Mucosa of stomach (tissue), 1 donor: ENCODE data around the gene CA12.

Experiments
- H3K27me3 ChIP-seq: one replicate; pipeline ENCODE4 v1.7.0; 2013; ENCODE audit warnings: mild to moderate bottlenecking, low read length; ENCODE audit not compliant: control insufficient read depth, insufficient read depth
- H3K36me3 ChIP-seq: one replicate; pipeline ENCODE4 v1.7.0; 2013; ENCODE audit warnings: low read length; ENCODE audit not compliant: control insufficient read depth, insufficient read depth
- H3K4me1 ChIP-seq: one replicate; pipeline ENCODE4 v1.7.0; 2013; ENCODE audit warnings: mild to moderate bottlenecking, low read length; ENCODE audit not compliant: control insufficient read depth, insufficient read depth
- H3K4me3 ChIP-seq: one replicate; pipeline ENCODE4 v1.7.0; 2013; ENCODE audit warnings: low read length
- H3K9ac ChIP-seq: one replicate; pipeline ENCODE4 v1.7.0; 2013; ENCODE audit warnings: mild to moderate bottlenecking, low read length, moderate library complexity
- H3K9me3 ChIP-seq: one replicate; pipeline ENCODE4 v1.7.0; 2013; ENCODE audit warnings: mild to moderate bottlenecking, low read length, moderate library complexity; ENCODE audit not compliant: control insufficient read depth
- donor health status: Pancreatic carcinoma.

Gene CA12

DNA sequence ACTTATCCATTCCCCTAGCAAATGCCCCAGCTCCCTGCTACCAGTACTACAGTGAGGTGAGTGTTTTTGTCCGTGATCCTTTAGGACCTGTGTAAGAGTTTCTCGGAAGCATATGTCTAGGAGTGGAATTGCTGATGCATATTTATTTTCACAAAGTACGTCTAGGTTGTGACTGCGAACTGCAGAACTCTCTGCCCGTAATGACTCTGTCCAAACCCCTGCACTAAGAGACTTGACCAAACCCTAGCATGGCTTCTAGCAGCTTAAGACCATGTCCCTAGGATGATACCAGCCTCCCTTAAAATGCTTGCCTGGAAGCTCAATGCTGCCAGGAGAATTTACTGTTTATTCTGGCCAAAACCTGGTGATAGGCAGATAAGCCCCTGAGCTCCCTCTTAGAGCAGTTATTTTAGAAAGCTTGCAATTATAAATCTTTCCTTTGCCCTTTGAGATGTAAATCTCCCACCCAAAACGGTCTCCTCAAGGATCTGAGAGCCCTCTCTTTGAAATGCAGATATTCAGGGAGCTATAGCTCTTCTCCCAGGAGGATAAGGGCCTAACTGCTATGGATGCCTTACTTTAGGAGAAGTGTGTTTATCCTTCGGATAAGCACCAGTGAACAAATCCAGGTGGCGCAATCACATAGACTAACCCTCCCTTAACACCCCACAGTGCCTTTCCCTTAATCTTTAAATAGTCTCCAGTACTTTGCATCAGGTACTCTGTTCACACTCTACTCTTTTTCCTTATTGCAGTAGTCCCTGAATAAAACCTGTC, 14.7 kb upstream of the CA12 start:
- no peak overlapping the region for H3K9ac ChIP-seq
- no peaks in the 10 kb centered on the region for H3K4me1 ChIP-seq
- H3K27me3 ChIP-seq, result no peaks in the 10 kb centered on the region
- no peaks in the 10 kb centered on the region for H3K36me3 ChIP-seq
- H3K9me3 ChIP-seq, result no peaks in the 10 kb centered on the region
- H3K4me3 ChIP-seq, result no peak overlapping the region

DNA sequence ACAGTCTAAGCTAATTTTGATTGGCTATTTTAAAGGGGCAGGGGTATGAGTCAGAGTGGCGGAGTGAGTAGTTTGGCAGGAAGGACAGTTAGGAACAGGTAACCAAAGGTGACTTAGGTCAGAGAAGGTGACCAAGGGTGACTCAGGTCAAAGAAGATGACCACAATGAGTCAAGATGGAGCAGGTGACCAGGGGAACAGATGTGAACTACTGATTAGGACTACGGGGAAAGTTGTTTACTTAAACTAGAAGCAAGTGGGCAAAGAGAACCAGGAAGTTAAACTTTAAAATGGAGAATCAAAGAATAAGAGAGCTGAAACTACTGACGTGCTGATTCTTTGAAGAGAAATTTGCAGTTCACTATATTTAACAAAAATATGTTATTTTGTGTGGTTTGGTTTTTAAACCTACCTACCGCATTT, 14.1 kb upstream of the CA12 start:
- Histone ChIP-seq H3K27me3 (no peaks in the 10 kb centered on the region), H3K36me3 (no peaks in the 10 kb centered on the region), H3K4me3 (no peak overlapping the region), H3K9ac (no peak overlapping the region), H3K9me3 (no peaks in the 10 kb centered on the region), H3K4me1 (no peaks in the 10 kb centered on the region)

DNA sequence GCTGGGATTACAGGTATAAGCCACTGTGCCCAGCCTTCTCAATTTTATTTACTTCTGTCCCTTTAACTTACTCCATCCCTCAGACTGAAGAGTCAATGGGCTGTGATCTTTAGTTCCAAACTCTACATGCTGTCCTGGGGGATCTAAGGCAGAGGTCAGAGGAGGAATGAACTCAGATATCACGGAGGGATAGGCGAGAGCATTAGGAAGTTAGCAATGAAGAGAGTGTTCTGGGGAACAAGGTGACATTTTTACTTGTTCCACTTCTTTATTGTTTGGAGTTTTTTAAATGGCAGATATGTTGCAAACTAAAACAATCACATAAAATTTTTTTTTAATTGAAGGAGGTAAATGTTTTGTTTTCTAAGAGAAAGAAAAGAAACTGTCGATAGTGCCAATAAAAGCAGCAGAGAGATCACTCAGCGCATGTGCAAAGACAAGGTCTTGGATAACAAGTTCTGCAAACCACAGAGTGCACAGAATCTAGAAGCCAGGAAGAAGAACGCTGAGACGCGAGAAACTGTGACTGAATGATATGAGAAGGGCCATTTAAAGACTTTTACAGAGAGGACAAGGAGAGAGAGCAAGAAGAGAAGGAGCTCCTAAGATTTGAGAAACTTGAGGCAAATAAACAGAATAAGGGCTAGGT, 10.8 kb upstream of the CA12 start:
- Histone ChIP-seq H3K4me3 (no peak overlapping the region), H3K9me3 (no peaks in the 10 kb centered on the region), H3K27me3 (no peaks in the 10 kb centered on the region), H3K4me1 (peaks cover 7% of the 10 kb centered on the region), H3K36me3 (no peaks in the 10 kb centered on the region), H3K9ac (no peak overlapping the region)

DNA sequence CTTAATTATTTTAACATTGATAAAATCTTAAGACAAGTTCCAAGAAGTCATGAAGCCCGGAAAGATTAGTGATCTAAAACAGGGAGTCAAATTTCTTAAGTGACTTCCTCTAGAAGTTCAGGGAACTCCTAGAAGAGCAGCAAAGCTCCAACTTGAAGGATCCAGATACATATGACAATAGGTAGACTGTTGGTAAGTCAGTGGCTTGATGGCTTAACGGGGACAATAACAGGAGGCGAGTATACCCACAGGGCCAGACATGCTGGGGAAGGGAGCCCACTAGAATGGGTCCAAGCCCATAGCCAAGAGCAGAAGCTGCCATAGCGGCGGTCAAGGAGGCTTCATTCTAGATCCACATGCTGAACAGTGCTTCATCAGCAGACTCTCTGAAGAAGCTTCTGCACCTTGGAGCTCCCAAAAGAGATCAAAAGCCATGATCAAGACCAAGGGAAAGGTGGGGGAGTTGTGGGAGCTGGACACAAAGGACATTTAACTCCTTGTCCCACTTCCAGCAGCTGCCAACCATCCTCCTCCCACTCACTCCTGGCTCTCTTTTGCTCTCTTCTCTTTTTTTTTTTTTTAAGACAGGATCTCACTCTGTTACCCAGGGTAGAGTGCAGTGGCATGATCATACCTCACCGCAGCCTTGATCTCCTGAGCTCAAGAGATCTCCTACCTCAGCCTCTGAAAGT, 10.2 kb upstream of the CA12 start:
- H3K9me3 ChIP-seq, result no peaks in the 10 kb centered on the region
- H3K4me1 ChIP-seq, result peaks cover 7% of the 10 kb centered on the region
- H3K4me3 ChIP-seq, result no peak overlapping the region
- no peaks in the 10 kb centered on the region for H3K36me3 ChIP-seq
- H3K9ac ChIP-seq, result no peak overlapping the region
- H3K27me3 ChIP-seq, result no peaks in the 10 kb centered on the region

DNA sequence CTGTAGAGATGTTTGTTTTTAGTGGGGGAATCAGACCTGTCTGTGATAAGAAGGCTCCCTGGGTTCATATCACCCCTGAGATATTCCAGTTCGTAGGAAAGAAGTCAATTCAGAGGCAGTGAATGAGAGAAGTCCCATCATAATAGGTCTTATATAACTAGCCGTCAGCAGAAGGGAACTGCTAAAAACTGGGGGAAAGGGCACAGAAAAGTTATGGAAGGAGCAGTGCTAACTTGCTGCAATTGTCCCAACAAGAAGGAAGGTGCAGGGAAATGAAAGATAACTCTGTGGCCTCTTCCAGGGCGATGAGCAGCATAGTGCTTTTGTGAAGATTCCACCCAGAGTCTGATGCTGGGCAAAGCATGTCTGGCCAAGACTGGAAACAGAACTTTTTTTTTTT, 9.0 kb upstream of the CA12 start:
- H3K4me3 ChIP-seq, result no peak overlapping the region

DNA sequence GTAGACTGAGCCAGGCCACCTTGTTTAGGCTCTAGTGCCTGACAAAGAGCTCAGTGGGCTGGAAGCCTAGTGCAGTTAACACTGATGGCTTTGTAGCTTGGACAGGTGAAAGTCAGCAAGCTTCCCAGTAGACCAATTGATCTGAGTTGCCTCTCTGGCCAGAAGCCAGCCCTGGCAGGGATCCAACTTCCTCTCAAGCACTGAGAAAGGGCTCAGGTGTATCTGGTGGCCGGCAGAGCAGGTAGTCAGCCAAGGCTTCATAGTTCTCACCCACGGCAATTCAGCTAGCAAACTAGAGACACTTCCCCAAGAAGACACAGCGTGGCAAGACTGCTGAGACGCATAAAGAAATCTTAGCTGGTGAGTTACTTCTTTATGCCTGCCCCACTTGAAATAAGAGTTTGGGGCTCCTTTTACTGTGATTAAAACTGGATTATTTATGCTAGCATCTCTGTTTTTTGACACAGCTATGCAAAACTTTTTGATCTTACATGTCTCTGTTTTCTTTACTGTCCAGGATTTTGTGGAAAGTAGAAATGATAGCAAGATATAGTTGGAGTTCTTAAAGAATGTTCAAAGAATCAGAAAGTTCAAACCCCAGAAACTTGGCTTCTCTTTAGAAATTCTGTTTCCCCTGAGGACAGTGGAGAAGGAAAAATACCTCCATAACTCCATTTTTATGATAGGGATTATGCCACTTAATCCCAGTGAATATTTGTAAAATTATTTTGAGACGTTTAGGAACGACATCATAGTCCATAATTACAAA, 8.4 kb upstream of the CA12 start:
- no peak overlapping the region for H3K4me3 ChIP-seq
- no peaks in the 10 kb centered on the region for H3K9me3 ChIP-seq
- peaks cover 7% of the 10 kb centered on the region for H3K4me1 ChIP-seq
- H3K9ac ChIP-seq, result no peak overlapping the region
- H3K36me3 ChIP-seq, result no peaks in the 10 kb centered on the region
- H3K27me3 ChIP-seq, result no peaks in the 10 kb centered on the region

More for the DNA sequence above, 9.0 kb upstream of the CA12 start:
- no peaks in the 10 kb centered on the region for H3K27me3 ChIP-seq
- peaks cover 7% of the 10 kb centered on the region for H3K4me1 ChIP-seq
- no peak overlapping the region for H3K9ac ChIP-seq
- H3K9me3 ChIP-seq, result no peaks in the 10 kb centered on the region
- no peaks in the 10 kb centered on the region for H3K36me3 ChIP-seq

DNA sequence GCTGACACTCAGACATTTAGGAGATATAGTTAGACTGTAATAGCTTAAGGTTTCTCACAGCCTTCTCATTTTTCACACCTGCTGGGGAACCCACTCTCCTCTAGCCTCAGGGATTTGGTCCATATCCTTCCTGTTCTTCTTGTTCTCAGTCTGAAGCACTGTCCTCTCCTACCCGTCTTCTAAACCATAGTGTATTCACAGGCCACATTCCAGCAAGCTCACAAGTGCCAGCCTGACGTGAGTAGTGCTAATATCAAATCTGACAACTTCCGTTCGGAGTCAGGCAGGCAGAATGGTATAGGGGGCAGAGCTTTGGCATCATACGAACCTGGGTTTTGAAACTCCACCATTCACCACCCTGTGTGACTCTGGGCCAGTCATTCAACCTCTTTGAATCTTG, 6.9 kb upstream of the CA12 start:
- Histone ChIP-seq H3K4me1 (peaks cover 7% of the 10 kb centered on the region), H3K9ac (no peak overlapping the region), H3K36me3 (no peaks in the 10 kb centered on the region), H3K27me3 (no peaks in the 10 kb centered on the region), H3K4me3 (no peak overlapping the region), H3K9me3 (no peaks in the 10 kb centered on the region)

DNA sequence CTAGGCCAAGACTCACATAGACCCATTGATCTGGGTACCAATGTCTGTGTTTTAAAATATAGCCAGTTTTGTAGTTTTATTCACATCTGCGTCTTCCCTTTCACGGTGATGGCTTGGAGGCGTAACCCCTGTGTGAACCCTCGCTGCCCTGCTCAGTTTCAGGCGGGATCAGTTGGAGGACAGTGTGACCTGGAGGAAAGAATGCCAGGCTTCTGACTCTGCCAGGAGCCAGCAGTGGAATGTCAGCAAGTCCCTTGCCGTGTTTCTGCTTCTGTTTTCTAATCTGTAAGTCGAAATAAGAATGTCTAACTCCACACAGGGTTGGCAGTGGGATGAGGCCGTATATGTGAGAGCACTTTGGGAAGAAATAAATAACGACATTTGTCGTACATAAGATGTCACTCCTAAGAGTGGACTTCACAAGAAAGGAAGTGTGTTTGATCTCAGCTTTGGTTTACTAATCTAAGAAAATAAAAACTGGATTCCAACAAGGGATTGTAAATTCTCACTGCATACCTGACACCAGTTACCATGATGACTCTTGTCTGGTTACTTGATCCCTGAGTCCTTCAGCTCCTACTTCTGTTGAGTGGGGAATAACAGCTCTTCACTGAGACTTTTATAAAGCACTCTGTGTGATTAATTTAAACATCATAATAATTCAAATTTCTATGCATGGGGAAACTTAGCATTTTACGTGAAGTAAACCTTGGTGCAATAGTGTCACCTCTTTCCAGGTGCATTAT, 6.3 kb upstream of the CA12 start:
- no peaks in the 10 kb centered on the region for H3K27me3 ChIP-seq
- peaks cover 7% of the 10 kb centered on the region for H3K4me1 ChIP-seq
- no peak overlapping the region for H3K4me3 ChIP-seq
- no peaks in the 10 kb centered on the region for H3K36me3 ChIP-seq
- no peak overlapping the region for H3K9ac ChIP-seq
- no peaks in the 10 kb centered on the region for H3K9me3 ChIP-seq

DNA sequence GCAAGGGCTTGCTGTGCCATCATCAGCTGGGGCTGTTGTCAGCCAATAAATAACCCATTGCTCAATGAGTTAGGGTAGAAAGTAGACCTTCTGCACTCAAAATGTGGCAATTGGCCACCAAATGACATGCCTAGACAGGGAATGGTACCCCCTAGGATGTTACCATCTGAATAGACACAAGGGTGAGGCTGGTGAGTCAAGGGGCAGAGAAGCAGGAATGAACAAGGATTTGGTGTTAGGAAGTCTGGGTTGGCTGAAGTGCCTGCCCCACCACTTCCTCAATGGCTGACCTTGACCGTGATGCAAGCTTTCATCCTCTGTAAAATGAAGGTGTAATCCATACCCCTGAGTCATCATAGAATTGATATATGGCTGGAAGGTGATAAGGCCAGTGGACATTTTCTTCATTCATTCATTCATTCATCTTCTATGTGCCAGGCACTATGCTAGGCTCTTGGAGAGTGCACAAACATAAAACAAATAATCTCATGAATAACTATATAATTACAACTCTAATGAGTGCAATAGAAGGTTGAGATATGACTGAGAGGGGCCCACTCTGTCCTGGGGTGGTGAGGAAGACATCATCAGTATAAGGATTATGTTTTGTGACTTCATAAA, 4.4 kb upstream of the CA12 start:
- no peak overlapping the region for H3K4me3 ChIP-seq
- H3K9ac ChIP-seq, result no peak overlapping the region
- H3K9me3 ChIP-seq, result no peaks in the 10 kb centered on the region
- H3K27me3 ChIP-seq, result peaks cover 9% of the 10 kb centered on the region
- no peaks in the 10 kb centered on the region for H3K36me3 ChIP-seq
- H3K4me1 ChIP-seq, result peaks cover 18% of the 10 kb centered on the region

DNA sequence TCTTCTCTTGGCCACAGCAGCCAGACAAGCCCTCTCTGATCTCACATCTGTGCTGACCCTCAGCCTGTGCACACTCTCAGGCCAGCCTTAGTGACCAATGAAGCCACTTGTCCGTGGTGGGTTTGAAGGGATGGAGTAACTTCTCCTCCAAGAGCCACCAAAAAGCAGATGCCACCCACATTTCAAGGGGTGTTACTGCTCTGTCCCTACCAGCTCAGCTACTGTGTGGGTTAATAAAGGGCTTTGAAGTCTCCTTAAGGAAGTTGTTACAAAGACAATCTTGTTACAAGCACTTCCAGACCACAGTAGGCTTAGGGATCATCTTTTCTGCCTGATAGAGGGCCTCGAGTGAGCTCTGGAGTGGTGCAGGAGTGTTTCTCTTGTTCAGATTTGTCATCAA, 3.3 kb upstream of the CA12 start:
- Histone ChIP-seq H3K27me3 (peaks cover 17% of the 10 kb centered on the region), H3K9me3 (no peaks in the 10 kb centered on the region), H3K4me1 (peaks cover 19% of the 10 kb centered on the region), H3K9ac (no peak overlapping the region), H3K4me3 (no peak overlapping the region), H3K36me3 (no peaks in the 10 kb centered on the region)
